NCI-H748 treated with DMSO at 0.1 percent for 48 hours (cell line): Measurements from ENCODE around the gene CHTF18.
"Not testable (repeated sequence)": the region's sequence is repeated elsewhere in the genome, so short reads cannot be mapped to it uniquely, and the experiment has no call there.

Experiments
- DNase-seq: peaks from one replicate; lab custom pipeline; 2025; lab: John Stamatoyannopoulos, UW

The CHTF18 gene

DNA sequence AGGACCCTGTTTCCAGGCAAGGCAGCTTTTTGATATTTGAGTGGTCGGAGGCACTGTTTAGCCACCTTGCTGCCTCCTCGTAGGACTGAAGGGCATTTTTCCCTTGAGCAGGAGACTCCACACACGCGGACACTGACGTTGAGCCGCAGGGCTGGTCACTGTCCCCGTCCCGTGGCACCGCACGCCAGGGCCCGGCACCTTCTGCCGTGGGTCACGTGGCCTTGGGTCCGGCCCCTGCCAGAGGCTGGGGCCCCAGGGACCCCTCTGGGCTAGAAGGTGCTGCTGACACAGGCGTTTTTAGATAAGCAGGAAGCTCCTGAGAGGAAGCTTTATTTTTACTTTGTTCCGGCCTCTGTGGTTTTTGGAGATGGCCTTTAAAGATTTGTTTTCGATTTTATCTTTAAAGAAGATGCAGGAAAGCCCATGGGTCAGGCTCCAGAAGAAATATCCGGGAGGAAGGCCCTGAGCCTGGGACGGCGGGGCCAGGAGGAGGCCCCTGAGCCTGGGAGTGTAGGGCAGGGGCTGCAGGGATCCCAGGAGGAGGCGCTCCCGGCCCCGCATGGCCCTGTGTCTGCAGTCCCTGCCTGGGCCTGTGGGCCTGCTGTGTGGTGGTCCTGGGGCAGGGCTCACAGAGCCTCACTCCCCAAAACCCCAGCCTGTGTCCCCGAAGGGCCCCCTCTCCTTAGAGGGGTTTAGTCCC is 42.6 kb downstream of the CHTF18 start:
- DNase-seq, result no peak

DNA sequence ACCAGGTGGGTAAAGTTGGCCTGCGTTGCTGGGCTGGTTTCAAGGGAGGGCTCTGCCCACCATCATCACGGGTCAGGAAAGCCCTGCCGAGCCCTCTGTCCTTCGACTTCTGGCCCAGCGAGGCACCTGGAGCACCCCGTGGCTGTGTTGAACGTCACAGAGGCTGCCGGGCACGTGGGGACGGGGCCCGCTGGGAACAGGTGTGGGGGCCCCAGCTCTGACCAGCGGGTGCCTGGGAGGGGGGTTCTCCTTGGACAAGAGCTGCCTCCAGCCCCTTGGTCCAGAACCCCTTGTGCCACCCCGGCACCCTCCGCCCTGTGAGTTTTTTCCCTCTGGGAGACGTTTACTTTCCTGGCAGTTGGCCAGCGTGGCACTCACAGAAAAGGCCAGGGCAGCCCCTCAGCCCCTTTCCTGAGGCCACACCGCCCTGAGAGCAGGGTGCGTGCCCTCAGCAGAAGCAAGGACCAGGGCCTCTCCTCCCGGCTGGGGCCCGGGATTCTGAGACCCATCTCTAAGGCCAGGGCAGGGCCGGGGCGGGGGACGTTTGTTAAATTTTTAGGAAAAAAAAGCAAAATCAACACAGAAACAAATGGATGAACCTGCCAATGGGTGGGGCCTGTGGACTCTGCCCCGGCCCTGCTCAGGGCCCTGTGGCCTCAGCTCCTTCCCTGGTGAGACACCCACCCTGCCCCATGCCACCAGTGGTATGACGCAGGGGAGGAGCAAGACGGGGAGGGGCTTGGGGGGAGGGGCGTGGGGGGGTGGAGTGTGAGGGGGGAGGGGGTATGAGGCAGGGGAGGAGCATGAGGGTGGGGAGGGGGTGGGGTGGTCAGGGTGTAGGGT is 43.4 kb downstream of the CHTF18 start:
- no peak for DNase-seq

DNA sequence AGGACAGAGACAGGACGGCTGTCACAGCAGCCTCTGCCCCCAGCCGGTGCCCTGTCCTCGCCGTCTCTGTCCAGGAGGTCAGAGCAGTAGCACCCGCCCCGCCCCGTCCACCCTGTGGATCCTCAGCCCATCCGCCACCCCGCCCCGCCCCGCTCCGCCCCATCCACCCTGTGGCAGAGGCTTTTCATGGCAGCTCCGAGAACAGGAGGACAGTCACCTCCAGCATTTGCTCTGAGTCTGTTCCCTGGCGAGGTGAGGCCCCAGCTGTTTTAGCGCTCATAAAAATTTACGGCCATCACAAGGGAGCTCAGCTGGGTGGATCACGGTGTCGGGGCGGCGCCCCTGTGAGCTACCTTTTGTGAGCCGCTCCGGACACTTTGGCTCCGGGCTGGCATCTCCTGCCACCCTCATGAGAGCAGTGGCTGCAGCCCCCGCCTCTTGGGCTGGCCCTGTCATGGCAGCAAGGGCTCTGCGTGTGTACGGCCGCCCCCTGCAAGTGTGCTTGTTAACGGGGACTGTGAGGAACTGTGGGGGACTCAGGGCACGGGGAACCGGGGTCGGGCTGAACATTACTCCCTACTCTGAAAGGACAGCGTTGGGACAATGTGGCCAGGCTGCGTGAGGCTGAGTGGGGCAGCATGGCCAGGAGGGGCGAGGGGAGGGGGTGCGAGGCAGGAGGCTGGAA is 44.4 kb downstream of the CHTF18 start:
- no peak for DNase-seq

DNA sequence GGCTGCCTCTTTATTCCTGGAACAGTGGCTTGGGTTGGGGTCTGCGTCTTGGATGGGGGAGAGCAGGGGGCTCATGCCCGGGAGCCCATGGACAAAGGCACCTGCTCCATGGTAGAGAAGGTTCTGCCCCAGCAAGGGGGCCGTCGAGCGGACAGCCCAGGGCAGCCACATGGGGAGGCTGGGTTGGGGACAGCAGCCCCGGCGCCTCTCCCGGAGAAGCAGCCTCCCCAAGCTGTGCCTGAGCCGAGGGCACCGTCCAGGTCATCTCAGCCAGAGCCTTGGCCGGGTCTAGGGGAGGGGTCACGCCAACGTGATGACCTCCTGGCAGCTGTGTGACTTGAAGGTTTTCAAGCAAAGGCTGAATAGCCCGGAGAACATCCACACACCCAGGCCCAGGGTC is 45.0 kb downstream of the CHTF18 start:
- no peak for DNase-seq

DNA sequence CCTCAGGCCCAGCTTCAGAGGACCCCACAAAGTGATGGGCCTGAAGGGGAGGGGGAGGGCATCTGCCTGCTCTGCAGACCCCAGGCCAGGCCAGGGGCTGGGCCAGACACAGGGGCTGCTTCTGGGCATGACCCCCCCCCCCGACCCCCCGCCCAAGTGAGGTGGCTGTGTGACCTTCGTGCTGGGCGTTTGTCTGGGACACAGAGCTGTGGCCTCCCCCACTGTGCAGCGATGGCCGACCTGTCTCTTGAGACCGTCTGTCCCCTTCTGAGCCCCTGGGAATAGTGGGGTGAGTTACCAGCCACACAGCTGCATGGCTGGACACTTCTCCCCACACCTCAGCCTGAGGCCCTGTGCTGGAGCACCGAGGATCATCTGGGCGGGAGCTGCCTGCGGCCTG is 47.0 kb downstream of the CHTF18 start:
- no peak for DNase-seq

DNA sequence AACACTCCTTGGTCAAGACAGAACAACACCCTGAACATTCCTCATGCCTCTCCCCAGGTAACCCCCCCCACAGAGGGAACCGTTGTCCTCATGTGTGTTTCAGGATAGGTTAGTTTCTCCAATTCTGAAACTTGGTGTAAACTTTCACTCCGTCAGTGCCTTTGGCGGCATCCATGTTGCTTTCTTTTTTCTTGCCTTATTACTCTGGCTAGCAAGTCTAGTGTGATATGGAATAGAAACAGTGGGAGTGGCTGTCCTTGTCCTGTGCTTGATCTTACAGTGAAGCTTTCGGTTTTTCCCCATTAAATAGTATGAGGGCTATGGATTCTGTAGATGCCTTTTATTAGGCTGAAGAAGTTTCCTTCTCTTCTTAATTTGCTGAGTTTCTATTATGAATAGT is 47.8 kb downstream of the CHTF18 start:
- DNase-seq, result no peak

DNA sequence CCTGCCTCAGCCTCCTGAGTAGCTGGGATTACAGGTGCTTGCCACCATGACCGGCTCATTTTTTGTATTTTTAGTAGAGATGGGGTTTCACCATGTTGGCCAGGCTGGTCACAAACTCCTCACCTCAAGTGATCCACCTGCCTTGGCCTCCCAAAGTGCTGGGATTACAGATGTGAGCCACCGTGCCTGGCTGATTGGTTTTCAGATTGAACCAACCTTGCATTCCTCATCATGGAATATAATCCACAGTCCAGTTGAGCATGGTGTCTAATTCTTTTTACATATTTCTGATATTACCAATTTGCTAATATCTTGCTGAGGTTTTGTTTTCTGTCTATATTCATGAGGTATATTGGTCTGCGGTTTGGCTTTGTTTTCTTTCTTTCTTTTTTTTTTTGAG is 48.4 kb downstream of the CHTF18 start:
- not testable (repeated sequence) for DNase-seq

DNA sequence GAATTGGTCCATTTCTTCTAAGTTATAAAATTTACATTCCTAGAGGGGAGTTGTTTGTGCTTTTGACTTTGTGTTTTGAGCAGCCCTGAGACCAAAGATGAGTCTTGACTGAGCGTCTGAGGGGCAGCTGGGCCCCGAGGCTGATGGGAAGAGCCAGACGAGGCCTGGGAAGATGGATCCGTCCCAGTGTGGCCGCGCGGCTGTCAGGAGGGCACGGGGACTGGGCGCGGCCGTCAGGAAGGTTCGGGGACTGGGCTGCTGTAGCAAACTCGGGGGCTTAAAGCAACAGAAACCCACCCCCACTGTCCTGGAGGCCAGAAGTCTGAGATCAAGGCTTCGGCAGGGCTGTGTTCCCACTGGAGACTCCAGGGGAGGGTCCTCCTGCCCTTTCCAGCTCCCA is 50.3 kb downstream of the CHTF18 start:
- no peak for DNase-seq

DNA sequence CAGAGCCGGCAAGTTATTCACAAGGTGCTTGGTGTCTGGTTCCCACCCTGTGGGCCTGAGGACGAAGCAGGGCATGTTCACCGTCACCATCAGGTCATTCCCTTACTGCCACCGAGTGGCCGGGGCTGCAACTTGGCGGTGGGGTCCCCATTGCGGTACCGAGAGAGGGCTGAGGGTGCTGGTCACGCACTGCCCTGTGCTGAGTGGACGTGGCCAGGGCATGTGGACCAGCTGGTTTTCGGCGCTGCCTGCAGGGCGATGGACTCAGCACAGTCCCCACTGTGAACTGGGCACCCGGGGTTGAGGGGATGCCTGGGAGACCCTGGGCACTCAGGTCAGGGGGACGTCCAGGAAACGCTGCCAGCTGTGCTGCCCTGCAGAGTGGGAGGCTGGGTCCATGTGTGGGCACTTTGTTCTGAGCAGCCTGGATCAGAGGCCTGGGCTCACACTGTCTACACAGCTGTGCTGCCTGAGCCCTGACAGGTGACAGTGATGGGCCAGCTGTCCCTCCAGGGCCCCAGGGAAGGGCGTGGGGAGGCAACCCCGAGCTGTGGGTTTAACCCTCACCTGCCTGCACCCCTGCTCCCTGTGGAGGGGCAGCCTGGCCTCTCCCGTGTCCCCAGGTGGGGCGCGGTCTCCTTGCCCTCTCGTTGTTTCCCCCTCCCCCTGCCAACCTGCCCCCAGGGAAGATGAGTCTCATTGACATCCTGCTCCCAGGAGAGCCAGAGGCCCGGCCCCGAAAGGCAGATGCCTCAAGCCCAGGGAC is 51.4 kb downstream of the CHTF18 start:
- no peak for DNase-seq

DNA sequence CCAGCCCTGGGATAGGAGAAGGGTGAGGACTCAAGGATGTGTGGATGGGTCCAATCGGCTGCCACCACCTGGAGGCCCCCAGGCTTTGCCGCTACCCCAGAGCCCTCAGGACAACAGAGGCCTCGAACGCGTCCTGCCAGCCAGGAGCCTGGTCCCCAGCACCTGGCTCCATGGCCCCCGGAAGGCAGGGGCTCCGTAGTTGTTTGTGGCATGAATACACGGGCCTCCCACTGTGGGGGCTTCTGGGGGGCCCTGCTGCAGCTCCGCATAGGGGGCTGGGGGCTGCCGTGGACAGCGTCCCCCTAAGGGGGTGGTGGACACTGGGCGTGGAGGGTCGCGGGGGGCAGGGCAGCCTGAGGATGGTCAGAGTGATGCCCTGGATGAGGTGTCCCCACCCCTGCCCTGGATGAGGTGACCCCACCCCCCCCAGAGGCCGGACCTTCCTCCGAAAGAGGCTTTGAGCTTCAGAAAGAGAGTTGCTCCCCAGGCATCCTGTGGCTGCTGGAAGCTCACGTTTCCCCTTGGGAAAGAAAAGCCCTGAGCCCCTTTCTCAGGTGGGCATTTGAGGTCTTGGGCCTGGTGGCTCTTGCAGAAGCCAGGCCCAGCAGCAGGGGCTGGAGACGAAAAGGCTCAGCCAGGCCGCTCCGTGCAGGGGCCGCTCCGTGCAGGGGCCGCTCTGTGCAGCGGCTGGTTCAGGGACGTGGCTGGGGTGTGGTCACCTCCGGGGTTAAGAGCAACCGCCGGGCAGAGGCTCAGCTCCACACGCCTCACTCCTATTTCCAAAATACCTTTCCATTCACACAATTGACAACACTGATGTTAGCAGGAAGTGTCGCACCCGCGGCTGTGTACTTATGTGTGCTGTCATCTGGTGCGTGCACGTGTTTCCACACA is 52.4 kb downstream of the CHTF18 start:
- no peak for DNase-seq

DNA sequence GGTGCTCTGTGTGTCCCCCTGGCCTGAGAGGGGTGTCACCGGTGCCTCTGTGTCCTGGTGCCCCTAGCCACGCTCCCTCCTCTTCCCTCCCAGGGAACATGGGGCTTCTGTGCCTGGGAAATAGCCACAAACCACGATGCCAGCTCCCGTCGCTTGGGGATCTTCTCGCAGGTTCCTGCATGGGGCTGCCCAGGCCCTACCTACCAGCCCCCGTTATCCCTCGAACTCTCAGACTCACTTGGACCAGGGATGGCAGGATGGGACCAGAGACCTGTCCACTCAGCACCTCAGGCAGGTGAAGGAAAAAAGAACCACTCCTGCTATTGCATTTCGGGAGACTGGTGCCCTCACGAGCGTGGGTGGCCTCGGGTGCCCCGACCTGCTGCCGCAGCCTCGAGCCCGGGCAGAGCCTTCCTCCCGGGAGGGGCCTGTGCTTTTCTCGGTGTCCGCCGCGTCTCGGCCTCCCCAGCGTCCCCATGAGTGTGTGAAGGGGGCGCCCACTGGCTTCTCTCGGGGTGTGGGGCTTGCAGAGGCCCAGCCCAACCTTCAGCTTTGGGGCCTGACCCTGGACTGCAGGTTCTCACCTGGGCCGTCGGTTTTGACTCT is 53.1 kb downstream of the CHTF18 start:
- no peak for DNase-seq

DNA sequence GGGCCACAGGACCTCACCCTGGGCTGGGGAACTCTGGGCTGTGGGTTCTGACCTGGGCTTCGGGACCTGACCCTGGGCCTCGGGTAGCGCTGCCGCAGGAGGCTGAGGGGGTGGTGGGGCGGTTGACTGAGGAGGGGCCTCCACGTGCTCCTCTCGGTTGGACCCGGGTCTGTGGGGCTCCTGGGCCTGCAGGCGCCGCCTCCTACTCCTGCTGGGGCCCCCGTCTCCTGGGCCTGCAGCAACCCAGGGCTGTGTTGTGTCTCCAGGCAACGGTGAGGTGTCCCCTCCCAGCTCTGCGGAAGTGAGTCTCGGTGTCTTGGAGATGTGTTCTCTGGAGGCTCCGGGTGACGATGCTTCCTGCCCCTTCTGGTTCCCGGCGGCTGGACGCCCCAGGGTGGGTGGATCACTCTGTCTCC is 53.6 kb downstream of the CHTF18 start:
- DNase-seq, result no peak

DNA sequence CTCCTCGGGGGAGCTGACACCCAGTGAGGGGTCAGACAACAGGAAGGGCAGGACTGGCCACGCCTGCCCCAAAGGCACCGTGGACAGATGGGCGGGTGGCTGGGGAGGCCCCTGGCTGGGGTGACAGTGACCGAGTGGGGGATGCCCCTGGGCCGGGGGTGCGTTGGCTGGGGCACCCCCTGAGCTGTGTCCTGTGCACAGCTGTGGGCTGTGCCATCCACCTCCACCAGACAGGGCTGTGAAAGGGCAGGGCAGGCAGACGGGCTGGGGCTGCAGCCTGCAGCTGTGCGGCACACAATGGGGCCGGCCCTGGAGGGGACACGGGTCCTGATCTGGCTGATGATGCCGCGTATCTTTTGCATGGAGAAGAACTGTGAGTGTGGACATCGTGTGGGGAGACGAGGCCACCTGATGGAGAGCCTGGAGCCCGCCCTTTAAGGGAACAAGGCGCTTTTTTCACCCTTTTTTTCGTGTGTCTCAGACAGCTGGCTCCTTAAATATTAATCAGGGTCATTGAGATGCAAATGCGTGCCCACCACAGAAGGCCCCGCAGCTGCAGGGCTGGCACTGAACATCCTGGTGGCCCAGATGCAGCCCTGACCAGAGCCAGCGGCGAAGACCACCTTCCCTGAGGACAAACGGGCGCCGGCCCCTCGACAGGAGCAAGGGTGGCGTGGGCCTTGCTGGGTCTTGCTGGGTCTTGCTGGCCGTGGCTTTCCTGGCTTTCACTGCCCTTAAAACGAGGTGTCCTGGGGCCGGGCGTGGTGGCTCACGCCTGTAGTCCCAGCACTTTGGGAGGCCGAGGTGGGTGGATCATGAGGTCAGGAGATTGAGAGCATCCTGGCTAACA is 54.5 kb downstream of the CHTF18 start:
- no peak for DNase-seq

DNA sequence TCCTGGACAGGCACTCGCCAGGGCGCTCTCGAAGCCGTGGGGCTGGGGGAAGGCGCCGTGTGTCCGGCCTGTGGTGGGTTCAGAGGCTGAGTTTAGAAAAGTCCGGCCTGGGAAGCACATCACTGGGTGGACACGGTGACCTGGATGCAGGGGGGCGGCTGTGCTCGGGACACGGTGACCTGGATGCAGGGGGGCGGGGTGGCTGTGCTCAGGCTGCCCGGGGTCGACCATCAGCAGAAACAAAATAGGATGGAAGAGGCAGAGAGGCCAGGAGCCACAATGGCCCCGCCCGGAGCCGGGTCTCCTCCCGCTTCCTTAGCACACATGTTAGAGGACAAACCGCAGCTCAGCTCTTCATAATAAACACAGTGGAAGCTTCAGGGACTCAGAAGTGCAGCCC is 55.4 kb downstream of the CHTF18 start:
- DNase-seq, result no peak

DNA sequence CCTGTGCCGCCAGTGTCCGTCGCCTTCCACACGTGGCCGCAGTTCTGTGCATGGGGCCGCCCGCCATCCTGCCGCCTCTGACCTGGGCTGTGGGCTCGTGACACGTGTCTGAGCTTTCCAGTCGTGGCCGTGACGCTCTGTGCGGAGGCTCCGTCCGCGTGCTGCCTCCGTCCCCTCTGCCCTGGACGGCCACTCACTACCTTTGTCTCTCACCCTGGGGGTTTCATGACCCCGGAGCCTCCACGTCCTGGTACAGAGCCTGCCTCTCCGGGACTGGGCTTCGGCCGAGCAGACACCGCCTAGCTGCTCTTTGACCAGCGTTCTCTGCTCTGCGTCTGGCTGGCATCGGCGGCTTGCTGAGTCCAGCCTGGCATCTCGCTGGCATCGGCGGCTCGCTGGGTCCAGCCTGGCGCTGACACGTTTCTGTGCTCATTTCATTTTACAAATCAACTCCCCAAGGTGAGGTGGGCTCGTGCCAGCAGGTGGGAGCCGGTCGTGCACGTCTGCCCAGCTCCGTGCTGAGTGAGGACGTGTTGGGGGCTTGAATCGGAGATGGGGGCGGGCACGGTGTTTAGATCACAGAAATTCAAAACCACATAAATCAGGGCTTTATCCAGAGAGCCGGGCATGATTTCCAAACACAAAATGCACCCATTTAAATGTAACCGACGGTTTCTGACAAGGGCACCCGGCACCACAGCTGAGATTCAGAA is 56.4 kb downstream of the CHTF18 start:
- no peak for DNase-seq

DNA sequence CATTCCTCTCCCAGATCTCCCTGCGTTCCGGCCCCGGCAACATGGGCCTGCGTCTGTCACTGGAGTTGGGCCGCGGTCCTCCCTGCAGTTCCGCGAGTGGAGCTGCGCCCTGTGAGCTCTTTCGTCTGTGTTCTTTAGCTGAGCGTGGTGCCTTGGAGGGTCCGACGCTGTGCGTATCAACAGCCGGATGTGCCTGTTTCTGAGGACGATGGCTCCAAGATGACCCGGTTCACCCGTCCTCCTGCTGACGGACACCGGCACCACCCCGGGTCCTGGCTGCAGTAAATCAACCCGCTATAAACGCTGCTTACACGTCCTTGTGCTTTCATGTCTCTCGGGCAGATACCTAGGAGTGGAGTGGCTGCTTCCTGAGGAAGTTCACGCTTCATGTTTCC is 56.9 kb downstream of the CHTF18 start:
- no peak for DNase-seq

DNA sequence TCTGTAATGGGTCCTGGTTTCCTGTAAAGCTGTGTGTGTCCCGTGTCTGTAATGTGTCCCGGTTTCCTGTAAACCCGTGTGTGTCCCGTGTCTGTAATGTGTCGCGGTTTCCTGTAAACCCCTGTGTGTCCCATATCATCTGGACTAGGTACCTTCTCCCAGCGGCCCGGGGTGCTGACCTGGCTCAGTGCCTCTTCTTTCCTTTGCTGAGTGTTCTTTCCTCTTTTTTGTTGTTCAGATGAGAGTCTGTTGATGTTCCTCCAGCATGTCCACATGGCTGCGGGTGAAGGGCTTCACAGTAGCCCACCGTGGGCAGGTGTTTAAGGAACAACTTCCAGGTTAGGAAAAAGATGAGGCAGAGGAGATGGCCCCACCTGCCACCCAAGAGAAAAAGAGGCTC is 58.7 kb downstream of the CHTF18 start:
- no peak for DNase-seq
